ENCODE results near the gene GARIN1A.
"Not testable (repeated sequence)": the region's sequence is repeated elsewhere in the genome, so short reads cannot be mapped to it uniquely, and the experiment has no call there.

GARIN1A gene

GRCh38 chr7:128671992-128672391 lies at the start of gene GARIN1A:
TSS of gene GARIN1A (plus strand) at chr7:128672292. CDS start at chr7:128672398, 106 bp downstream.
- DNase-seq (ENCODE audit: low read depth, low spot score): no peak

- not testable (repeated sequence) for DNase-seq (ENCODE audit: low read depth, low spot score)
Measured at GRCh38 chr7:128627124-128627523, 45.0 kb upstream of the GARIN1A start.

GRCh38 chr7:128633915-128634314 lies 38.2 kb upstream of the GARIN1A start:
- not testable (repeated sequence) for DNase-seq (ENCODE audit: low read depth, low spot score)

- not testable (repeated sequence) for DNase-seq (ENCODE audit: low read depth, low spot score)
Measured at GRCh38 chr7:128645206-128645605, 26.9 kb upstream of the GARIN1A start.

GRCh38 chr7:128645844-128646243 lies 26.2 kb upstream of the GARIN1A start:
- not testable (repeated sequence) for DNase-seq (ENCODE audit: low read depth, low spot score)

GRCh38 chr7:128646877-128647276 lies 25.2 kb upstream of the GARIN1A start:
- not testable (repeated sequence) for DNase-seq (ENCODE audit: low read depth, low spot score)

- not testable (repeated sequence) for DNase-seq (ENCODE audit: low read depth, low spot score)
Measured at GRCh38 chr7:128651096-128651495, 21.0 kb upstream of the GARIN1A start.

GRCh38 chr7:128652606-128653005 lies 19.5 kb upstream of the GARIN1A start:
- DNase-seq (ENCODE audit: low read depth, low spot score): not testable (repeated sequence)

- not testable (repeated sequence) for DNase-seq (ENCODE audit: low read depth, low spot score)
Measured at GRCh38 chr7:128653197-128653596, 18.9 kb upstream of the GARIN1A start.

- DNase-seq (ENCODE audit: low read depth, low spot score): not testable (repeated sequence)
Measured at GRCh38 chr7:128654080-128654479, 18.0 kb upstream of the GARIN1A start.

- DNase-seq (ENCODE audit: low read depth, low spot score): not testable (repeated sequence)
Measured at GRCh38 chr7:128654501-128654900, 17.6 kb upstream of the GARIN1A start.

GRCh38 chr7:128658428-128658827 lies 13.7 kb upstream of the GARIN1A start:
- DNase-seq (ENCODE audit: low read depth, low spot score): not testable (repeated sequence)

- DNase-seq (ENCODE audit: low read depth, low spot score): no peak
Measured at GRCh38 chr7:128660596-128660995, 11.5 kb upstream of the GARIN1A start.

GRCh38 chr7:128661446-128661845 lies 10.6 kb upstream of the GARIN1A start:
- DNase-seq (ENCODE audit: low read depth, low spot score): no peak

- DNase-seq (ENCODE audit: low read depth, low spot score): no peak
Measured at GRCh38 chr7:128662091-128662490, 10.0 kb upstream of the GARIN1A start.

- not testable (repeated sequence) for DNase-seq (ENCODE audit: low read depth, low spot score)
Measured at GRCh38 chr7:128663223-128663622, 8.9 kb upstream of the GARIN1A start.

- no peak for DNase-seq (ENCODE audit: low read depth, low spot score)
Measured at GRCh38 chr7:128665057-128665456, 7.0 kb upstream of the GARIN1A start.

- DNase-seq (ENCODE audit: low read depth, low spot score): no peak
Measured at GRCh38 chr7:128666200-128666599, 5.9 kb upstream of the GARIN1A start.

- no peak for DNase-seq (ENCODE audit: low read depth, low spot score)
Measured at GRCh38 chr7:128672927-128673517, 930 bp downstream of the GARIN1A start.

GRCh38 chr7:128673571-128673970 lies 1.5 kb downstream of the GARIN1A start:
- no peak for DNase-seq (ENCODE audit: low read depth, low spot score)

- DNase-seq (ENCODE audit: low read depth, low spot score): no peak
Measured at GRCh38 chr7:128676665-128677064, 4.6 kb downstream of the GARIN1A start.

GRCh38 chr7:128679920-128680319 lies 7.8 kb downstream of the GARIN1A start:
- DNase-seq (ENCODE audit: low read depth, low spot score): no peak

GRCh38 chr7:128681794-128682537 lies 9.9 kb downstream of the GARIN1A start:
- no peak for DNase-seq (ENCODE audit: low read depth, low spot score)
